Type B pancreatic cell (in vitro differentiated cells): ENCODE results near the gene CYP46A1. TPM values are rescaled to one million over a fixed set of nuclear protein-coding genes. Genes with fewer than 3 reads are reported as not detected.

Experiments used
- DNase-seq: peaks from one replicate; pipeline ENCODE4 v3.0.0; 2021; ENCODE audit warnings: mixed read lengths; ENCODE audit not compliant: unreplicated experiment; ENCODE audit errors: extremely low spot score
- H3K27ac Mint-ChIP-seq: 2 replicates; pipeline ENCODE4 v1.8.0; 2021; ENCODE audit warnings: mild to moderate bottlenecking, mixed read lengths
- H3K27me3 Mint-ChIP-seq: 2 replicates; pipeline ENCODE4 v1.8.0; 2021; ENCODE audit warnings: mixed read lengths
- H3K36me3 Mint-ChIP-seq: 2 replicates; pipeline ENCODE4 v1.8.0; 2021; ENCODE audit warnings: mixed read lengths
- H3K4me1 Mint-ChIP-seq: one replicate; pipeline ENCODE4 v1.8.0; 2021; ENCODE audit warnings: mixed read lengths; ENCODE audit not compliant: unreplicated experiment
- H3K4me3 Mint-ChIP-seq: 2 replicates; pipeline ENCODE4 v1.8.0; 2021; ENCODE audit warnings: mild to moderate bottlenecking, mixed read lengths
- H3K9me3 Mint-ChIP-seq: 2 replicates; pipeline ENCODE4 v1.8.0; 2021; ENCODE audit warnings: mixed read lengths
- total RNA-seq: library from RNA; stranded (reverse); gene quantifications from 2 replicates; pipeline ENCODE4 v1.2.1, GENCODE V29; 2021; ENCODE audit warnings: low replicate concordance
- TF ChIP-seq, protein P1 (sequence below): fragments of 200-600 bp; sonication (generic); conservative IDR thresholded peaks from 2 replicates; pipeline ENCODE4 v1.5.0; 2021; ENCODE audit warnings: antibody characterized with exemption, mild to moderate bottlenecking

CYP46A1 gene
- total RNA-seq, 1 donor from 2014 or later = 4.7 TPM

DNA sequence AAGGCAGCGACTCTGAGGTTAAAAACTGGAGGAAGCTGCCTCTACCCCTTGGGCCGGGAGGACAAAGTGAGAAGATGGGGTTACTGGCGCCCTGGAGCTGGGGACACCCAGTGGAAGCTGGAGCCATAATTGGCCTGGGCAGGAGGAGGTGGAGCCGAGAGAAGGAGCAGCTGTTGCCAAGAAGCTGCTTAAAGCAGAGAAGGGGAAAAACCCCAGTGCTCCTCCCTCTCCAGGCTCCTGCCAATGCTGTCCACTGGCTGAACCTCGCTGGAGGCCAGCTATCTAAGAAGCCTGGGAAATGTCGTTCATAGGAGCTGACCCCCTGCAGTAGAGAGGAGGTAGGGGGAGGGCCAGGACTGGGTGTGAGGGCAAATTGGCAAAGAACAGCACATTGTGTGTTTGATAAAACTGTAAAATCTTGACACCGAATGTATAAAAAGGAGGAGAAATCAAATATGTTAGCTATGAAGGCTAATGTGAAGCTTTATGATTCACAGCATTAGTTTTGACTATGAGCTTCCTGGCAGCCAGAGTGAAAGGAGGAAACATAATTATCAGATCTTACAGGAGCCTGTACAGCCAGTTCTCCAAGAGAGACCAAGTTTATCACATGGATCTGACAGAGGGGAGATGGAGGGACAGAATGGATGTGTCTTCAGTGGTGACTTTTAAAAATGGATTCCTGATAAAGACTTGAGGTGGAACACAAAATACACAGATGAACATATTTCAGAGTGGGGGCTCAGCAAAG is 29.7 kb upstream of the CYP46A1 start:
- Mint-ChIP-seq H3K27me3 (peaks cover 34% of the 10 kb centered on the region), H3K4me3 (no peak overlapping the region), H3K36me3 (no peaks in the 10 kb centered on the region), H3K9me3 (no peaks in the 10 kb centered on the region), H3K27ac (no peak overlapping the region), H3K4me1 (peaks cover 17% of the 10 kb centered on the region)
- TF ChIP-seq, protein P1, sequence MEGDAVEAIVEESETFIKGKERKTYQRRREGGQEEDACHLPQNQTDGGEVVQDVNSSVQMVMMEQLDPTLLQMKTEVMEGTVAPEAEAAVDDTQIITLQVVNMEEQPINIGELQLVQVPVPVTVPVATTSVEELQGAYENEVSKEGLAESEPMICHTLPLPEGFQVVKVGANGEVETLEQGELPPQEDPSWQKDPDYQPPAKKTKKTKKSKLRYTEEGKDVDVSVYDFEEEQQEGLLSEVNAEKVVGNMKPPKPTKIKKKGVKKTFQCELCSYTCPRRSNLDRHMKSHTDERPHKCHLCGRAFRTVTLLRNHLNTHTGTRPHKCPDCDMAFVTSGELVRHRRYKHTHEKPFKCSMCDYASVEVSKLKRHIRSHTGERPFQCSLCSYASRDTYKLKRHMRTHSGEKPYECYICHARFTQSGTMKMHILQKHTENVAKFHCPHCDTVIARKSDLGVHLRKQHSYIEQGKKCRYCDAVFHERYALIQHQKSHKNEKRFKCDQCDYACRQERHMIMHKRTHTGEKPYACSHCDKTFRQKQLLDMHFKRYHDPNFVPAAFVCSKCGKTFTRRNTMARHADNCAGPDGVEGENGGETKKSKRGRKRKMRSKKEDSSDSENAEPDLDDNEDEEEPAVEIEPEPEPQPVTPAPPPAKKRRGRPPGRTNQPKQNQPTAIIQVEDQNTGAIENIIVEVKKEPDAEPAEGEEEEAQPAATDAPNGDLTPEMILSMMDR = no peak
- no peak for DNase-seq

DNA sequence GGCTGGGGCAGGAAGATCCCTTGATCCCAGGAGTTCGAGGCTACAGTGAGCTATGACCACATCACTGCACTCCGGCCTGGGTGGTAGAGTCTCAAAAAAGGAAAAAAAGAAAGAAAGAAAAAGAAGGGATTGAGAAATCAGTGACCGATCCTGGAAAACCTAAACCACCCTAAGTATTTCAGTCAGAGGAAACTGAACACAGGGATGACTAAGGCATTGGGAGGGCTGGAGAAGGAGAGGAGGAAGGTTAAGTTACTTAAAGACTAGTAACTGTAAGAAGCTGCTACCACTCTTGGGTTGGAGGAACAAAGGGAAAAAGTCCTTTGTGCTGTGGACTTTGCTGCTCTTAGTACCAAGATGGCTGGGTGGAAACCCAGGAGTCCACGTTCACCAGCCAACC is 28.6 kb upstream of the CYP46A1 start:
- no peak for DNase-seq
- TF ChIP-seq, protein P1 = no peak
- Mint-ChIP-seq H3K27me3 (peaks cover 39% of the 10 kb centered on the region), H3K9me3 (no peaks in the 10 kb centered on the region), H3K27ac (no peak overlapping the region), H3K4me1 (peaks cover 17% of the 10 kb centered on the region), H3K36me3 (no peaks in the 10 kb centered on the region), H3K4me3 (no peak overlapping the region)

DNA sequence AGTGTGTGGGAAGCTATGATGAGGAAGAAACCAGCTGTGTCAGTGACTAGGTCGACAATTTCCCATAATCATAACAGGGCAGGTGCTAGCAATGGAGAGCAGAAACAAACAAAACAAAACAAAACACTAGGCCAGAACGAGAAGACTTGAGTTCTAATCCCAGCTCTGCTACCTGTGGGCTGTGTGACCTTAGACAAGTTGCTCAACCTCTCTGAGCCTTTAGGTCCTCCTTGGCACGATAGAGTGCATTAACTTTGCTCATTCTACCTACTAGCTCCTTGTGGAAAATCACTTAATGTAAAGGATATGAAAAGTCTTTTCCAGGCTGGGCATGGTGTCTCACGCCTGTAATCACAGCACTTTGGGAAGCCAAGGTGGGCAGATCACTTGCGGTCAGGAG is 27.9 kb upstream of the CYP46A1 start:
- Mint-ChIP-seq H3K9me3 (no peaks in the 10 kb centered on the region), H3K27ac (no peak overlapping the region), H3K4me3 (no peak overlapping the region), H3K36me3 (no peaks in the 10 kb centered on the region), H3K27me3 (peaks cover 45% of the 10 kb centered on the region), H3K4me1 (peaks cover 17% of the 10 kb centered on the region)
- TF ChIP-seq, protein P1 = no peak
- DNase-seq = no peak

DNA sequence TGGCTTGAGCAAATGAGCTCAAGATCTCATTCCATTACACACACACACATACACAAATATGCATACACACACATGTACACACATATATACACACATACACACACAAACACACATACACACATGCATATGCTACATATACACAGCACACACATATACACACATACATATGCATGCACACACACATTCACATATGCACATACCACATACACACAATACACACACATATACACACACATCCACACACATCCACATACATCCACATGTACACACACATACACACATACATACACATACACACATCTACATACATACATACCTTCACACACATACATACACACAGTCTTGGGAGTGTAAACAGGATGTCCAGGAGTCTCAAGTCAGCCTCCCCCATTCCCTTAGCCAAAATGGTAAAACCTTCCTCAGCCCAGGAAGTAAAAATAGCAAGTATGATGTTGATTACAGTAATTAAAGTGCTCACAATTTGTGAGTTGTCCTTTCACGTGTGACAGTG is 26.4 kb upstream of the CYP46A1 start:
- Mint-ChIP-seq H3K4me1 (peaks cover 17% of the 10 kb centered on the region), H3K27ac (no peak overlapping the region), H3K9me3 (no peaks in the 10 kb centered on the region), H3K36me3 (no peaks in the 10 kb centered on the region), H3K27me3 (peaks cover 51% of the 10 kb centered on the region), H3K4me3 (no peak overlapping the region)
- DNase-seq = no peak
- TF ChIP-seq, protein P1 = no peak

DNA sequence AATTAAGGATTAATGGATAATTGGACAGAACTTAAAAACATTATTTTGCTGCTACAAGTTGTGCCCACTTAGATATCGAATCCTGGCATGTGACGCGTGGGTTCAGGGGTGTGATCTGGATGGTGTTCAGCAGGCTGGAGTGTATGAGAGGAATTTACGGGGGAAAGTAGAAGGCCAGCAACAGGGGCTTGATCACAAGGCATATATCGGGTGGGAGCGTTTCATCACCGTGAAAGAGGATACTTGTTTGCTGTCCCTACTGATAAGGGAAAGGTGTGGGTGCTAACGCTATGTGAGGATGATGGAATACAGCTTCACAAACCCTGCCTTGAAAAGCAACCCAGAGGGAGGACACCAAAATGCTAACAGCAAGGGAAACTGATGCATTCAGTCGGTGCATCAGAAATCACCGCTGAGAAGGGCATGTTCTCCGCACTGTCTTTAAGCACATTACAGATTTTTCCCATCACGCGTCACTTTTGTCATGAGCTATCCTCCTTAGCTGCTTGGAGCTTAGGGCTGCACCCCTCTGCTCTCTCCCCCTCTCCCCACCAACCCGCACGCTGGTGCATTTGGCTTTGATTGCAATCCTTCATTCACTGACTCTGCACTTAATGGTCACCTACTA is 25.8 kb upstream of the CYP46A1 start:
- no peaks in the 10 kb centered on the region for H3K36me3 Mint-ChIP-seq
- no peak overlapping the region for H3K27ac Mint-ChIP-seq
- TF ChIP-seq, protein P1 = no peak
- H3K9me3 Mint-ChIP-seq = no peaks in the 10 kb centered on the region
- H3K4me3 Mint-ChIP-seq = no peak overlapping the region
- peaks cover 57% of the 10 kb centered on the region for H3K27me3 Mint-ChIP-seq
- DNase-seq = no peak
- peaks cover 21% of the 10 kb centered on the region for H3K4me1 Mint-ChIP-seq
